Parathyroid adenoma (tissue), 2 donors: ENCODE results near the gene DIP2C.

ENCODE experiments used
- H2AFZ ChIP-seq: fragments of 300-600 bp; sonication (generic); one replicate; pipeline ENCODE4 v1.7.0; 2017; ENCODE audit warnings: antibody characterized with exemption, mild to moderate bottlenecking
- H3K27ac ChIP-seq: fragments of 300-600 bp; sonication (generic); one replicate; pipeline ENCODE4 v1.7.0; 2017
- H3K27me3 ChIP-seq: fragments of 300-600 bp; sonication (generic); one replicate; pipeline ENCODE4 v1.7.0; 2017; ENCODE audit warnings: low read length; ENCODE audit not compliant: control insufficient read depth, insufficient read depth
- H3K36me3 ChIP-seq: fragments of 300-600 bp; sonication (generic); one replicate; pipeline ENCODE4 v1.7.0; 2017; ENCODE audit warnings: low read length; ENCODE audit not compliant: control insufficient read depth, insufficient read depth
- H3K4me1 ChIP-seq: fragments of 300-600 bp; sonication (generic); one replicate; pipeline ENCODE4 v1.7.0; 2017; ENCODE audit warnings: control low read depth
- H3K4me2 ChIP-seq: fragments of 300-600 bp; sonication (generic); one replicate; pipeline ENCODE4 v1.7.0; 2017; ENCODE audit warnings: low read length
- H3K4me3 ChIP-seq: fragments of 300-600 bp; sonication (generic); one replicate; pipeline ENCODE4 v1.7.0; 2017; ENCODE audit warnings: low read depth, low read length
- H3K79me2 ChIP-seq: fragments of 300-600 bp; sonication (generic); one replicate; pipeline ENCODE4 v1.7.0; 2017; ENCODE audit warnings: control low read depth
- H3K9ac ChIP-seq: fragments of 300-600 bp; sonication (generic); one replicate; pipeline ENCODE4 v1.7.0; 2017; ENCODE audit warnings: mild to moderate bottlenecking
- H3K9me3 ChIP-seq: fragments of 300-600 bp; sonication (generic); one replicate; pipeline ENCODE4 v1.7.0; 2017; ENCODE audit warnings: low read length; ENCODE audit not compliant: control insufficient read depth
- TF ChIP-seq, protein P1 (sequence below): fragments of 300-600 bp; sonication (generic); IDR thresholded peaks from one replicate; pipeline ENCODE4 v1.7.0; 2017; ENCODE audit warnings: antibody characterized with exemption, mild to moderate bottlenecking
- donor health status: primary hyperparathyroidism.

Gene DIP2C

DNA sequence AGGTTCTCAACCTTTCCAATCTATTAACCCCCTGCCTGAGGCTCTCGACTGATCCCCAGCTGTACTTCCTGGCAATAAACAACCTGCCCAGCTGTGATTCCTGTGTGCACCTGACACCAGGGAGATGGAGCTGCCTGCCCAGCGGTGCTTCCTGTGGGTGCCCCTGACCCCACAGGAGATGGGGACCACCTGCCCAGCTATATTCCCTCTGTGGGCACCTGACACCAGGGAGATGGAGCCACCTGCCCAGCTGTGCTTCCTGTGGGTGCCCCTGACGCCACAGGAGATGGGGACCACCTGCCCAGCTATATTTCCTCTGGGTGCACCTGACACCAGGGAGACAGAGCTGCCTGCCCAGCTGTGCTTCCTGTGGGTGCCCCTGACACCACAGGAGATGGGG is 184.0 kb downstream of the DIP2C start:
- peaks cover 68% of the 10 kb centered on the region for H3K79me2 ChIP-seq
- no peak overlapping the region for H3K4me2 ChIP-seq
- H3K27me3 ChIP-seq, result no peaks in the 10 kb centered on the region
- no peak overlapping the region for H3K9ac ChIP-seq
- no peaks in the 10 kb centered on the region for H3K4me1 ChIP-seq
- H3K36me3 ChIP-seq, result no peaks in the 10 kb centered on the region
- no peaks in the 10 kb centered on the region for H3K9me3 ChIP-seq
- TF ChIP-seq, protein P1, sequence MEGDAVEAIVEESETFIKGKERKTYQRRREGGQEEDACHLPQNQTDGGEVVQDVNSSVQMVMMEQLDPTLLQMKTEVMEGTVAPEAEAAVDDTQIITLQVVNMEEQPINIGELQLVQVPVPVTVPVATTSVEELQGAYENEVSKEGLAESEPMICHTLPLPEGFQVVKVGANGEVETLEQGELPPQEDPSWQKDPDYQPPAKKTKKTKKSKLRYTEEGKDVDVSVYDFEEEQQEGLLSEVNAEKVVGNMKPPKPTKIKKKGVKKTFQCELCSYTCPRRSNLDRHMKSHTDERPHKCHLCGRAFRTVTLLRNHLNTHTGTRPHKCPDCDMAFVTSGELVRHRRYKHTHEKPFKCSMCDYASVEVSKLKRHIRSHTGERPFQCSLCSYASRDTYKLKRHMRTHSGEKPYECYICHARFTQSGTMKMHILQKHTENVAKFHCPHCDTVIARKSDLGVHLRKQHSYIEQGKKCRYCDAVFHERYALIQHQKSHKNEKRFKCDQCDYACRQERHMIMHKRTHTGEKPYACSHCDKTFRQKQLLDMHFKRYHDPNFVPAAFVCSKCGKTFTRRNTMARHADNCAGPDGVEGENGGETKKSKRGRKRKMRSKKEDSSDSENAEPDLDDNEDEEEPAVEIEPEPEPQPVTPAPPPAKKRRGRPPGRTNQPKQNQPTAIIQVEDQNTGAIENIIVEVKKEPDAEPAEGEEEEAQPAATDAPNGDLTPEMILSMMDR, result no peak
- no peak overlapping the region for H3K4me3 ChIP-seq
- no peak overlapping the region for H3K27ac ChIP-seq
- H2AFZ ChIP-seq, result no peak overlapping the region

DNA sequence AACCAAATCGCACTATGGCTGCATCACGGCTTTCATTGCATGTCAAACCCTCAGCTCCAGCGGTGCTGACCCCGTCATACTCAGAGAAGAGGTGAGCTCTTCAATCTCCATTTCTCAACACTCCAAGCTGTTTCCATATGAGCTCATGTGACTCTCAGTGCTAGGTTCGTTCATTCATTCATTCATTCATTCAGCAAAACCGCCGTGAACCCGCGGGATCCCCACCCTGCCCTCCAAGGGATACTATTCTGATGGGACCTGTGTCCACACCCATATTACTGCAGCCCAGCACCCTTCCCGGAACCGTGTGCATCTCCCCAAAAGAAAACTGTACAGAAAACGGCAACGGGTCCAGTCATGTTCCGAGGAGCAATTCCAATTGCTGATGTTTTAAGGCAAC is 184.7 kb downstream of the DIP2C start:
- no peak overlapping the region for H2AFZ ChIP-seq
- no peak overlapping the region for H3K9ac ChIP-seq
- H3K27ac ChIP-seq, result no peak overlapping the region
- no peaks in the 10 kb centered on the region for H3K36me3 ChIP-seq
- H3K27me3 ChIP-seq, result no peaks in the 10 kb centered on the region
- H3K79me2 ChIP-seq, result peaks cover 70% of the 10 kb centered on the region
- no peak overlapping the region for H3K4me2 ChIP-seq
- H3K4me3 ChIP-seq, result no peak overlapping the region
- TF ChIP-seq, protein P1, result no peak
- H3K9me3 ChIP-seq, result no peaks in the 10 kb centered on the region
- no peaks in the 10 kb centered on the region for H3K4me1 ChIP-seq

DNA sequence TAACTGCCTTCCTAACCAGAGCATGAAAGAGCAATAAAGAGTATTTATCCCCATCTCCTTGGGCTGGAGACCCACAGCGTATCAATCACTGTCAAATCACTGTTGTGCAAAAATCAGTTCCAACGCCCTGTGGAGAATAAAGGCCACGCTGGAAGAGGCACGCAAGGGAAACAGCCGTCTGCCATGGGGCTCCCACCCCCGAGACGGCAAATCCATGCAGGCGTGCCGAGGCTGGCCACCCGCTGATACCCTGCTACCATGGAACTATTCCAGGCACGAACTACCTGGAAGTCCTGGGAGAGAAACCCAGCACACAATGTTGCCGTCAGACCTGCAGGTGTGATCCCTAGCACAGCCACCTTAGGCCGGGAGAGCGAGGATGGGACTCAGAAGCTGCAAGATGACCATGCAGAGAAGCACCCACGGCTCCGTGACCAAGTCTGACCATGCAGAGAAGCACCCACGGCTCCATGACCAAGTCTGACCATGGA is 185.3 kb downstream of the DIP2C start:
- H3K27ac ChIP-seq, result no peak overlapping the region
- H3K79me2 ChIP-seq, result peaks cover 74% of the 10 kb centered on the region
- no peaks in the 10 kb centered on the region for H3K27me3 ChIP-seq
- TF ChIP-seq, protein P1, result no peak
- H3K4me3 ChIP-seq, result no peak overlapping the region
- H2AFZ ChIP-seq, result no peak overlapping the region
- no peak overlapping the region for H3K9ac ChIP-seq
- H3K36me3 ChIP-seq, result no peaks in the 10 kb centered on the region
- H3K4me2 ChIP-seq, result no peak overlapping the region
- no peaks in the 10 kb centered on the region for H3K4me1 ChIP-seq
- no peaks in the 10 kb centered on the region for H3K9me3 ChIP-seq

DNA sequence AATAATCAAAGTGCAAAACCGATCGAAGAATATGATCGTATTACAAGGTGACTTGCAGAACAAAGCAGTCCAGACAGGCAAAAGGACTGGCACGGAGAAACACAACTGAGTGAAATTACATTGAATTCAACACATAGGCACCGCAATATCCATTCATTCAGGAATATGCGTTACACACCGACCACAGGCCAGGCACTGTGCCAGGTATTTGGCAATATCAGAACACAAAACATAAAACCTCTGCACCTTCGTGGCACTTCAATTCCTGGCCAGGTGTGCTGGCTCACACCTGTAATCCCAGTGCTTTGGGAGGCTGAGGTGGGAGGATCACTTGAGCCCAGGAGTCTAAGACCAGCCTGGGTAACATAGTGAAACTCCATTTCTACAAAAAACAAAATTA is 187.9 kb downstream of the DIP2C start:
- Histone ChIP-seq H3K27ac (no peak overlapping the region), H3K79me2 (peaks cover 67% of the 10 kb centered on the region), H3K36me3 (no peaks in the 10 kb centered on the region), H2AFZ (no peak overlapping the region), H3K9ac (no peak overlapping the region), H3K4me3 (no peak overlapping the region), H3K9me3 (no peaks in the 10 kb centered on the region), H3K4me2 (no peak overlapping the region), H3K27me3 (no peaks in the 10 kb centered on the region), H3K4me1 (no peaks in the 10 kb centered on the region)
- TF ChIP-seq, protein P1, result no peak

DNA sequence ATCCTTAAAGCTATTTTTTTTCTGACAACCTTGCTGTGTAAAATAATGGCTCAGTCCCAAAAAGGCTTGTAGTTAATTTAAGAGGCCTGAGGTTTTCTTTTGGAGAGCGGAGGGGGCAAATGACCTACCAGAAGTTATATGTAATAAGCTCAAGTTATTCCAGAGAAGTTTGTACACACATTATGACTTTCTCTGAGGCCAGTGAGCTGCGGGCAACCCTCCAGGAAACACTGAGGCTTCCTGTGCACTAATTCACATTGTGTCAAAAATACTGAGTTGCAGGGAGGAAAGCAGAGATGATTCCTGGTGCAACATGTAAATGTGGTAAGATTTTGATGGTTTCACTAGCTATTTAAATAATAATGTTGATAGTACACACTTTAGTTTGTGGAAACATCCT is 188.6 kb downstream of the DIP2C start:
- Histone ChIP-seq H3K9me3 (no peaks in the 10 kb centered on the region), H3K4me1 (no peaks in the 10 kb centered on the region), H3K36me3 (no peaks in the 10 kb centered on the region), H3K4me3 (no peak overlapping the region), H2AFZ (no peak overlapping the region), H3K79me2 (peaks cover 60% of the 10 kb centered on the region), H3K4me2 (no peak overlapping the region), H3K27me3 (no peaks in the 10 kb centered on the region), H3K27ac (no peak overlapping the region), H3K9ac (no peak overlapping the region)
- TF ChIP-seq, protein P1, result no peak
